HepG2 (cell line): ENCODE data around the gene SIM1. TPM values are rescaled to one million over a fixed set of nuclear protein-coding genes. Genes with fewer than 3 reads are reported as not detected.

Experiments
- ATAC-seq: fragments of 200-7000 bp; cut with Tn5 transposase; 3 replicates; pipeline ENCODE4 v1.9.1; 2020; ENCODE audit warnings: mild to moderate bottlenecking, moderate library complexity
- BruUV-seq: library from RNA; stranded (reverse); fragments of 400-500 nt; replicated peaks from 2 replicates; lab custom pipeline; 2021; lab: Mats Ljungman, UMichigan
- CTCF ChIA-PET: fragments of 300-600 bp; formaldehyde crosslinking; extraction: SDS; loops from one replicate; lab custom pipeline; 2021; ENCODE audit warnings: low total read pairs, inconsistent platforms, low intra/inter-chr PET ratio; lab: Yijun Ruan, JAX
- POLR2A ChIA-PET: fragments of 350-600 bp; sonication (Branson Sonifier 250); formaldehyde crosslinking; loops from one replicate; lab custom pipeline; 2020; ENCODE audit warnings: antibody characterized with exemption, inconsistent platforms; lab: Yijun Ruan, JAX
- DNase-seq: peaks from one replicate; pipeline ENCODE4 v3.0.0-alpha.2; 2015; ENCODE audit warnings: low spot score
- FAIRE-seq: peaks from 3 replicates; lab custom pipeline; 2011; peaks lifted over from hg19 to GRCh38; lab: Jason Lieb, UNC
- H2AFZ ChIP-seq: one replicate; pipeline ENCODE4 v1.6.1; 2011; ENCODE audit warnings: low read length, inconsistent platforms
- H3K27ac ChIP-seq: fragments of 300-600 bp; 3 replicates; pipeline ENCODE4 v1.8.0; 2011; ENCODE audit warnings: mixed run types, mild to moderate bottlenecking, mixed read lengths, low read length, inconsistent platforms; ENCODE audit not compliant: insufficient read depth; ENCODE audit errors: extremely low read length
- H3K27me3 ChIP-seq, 2 experiments: fragments of 200-600 bp in 1 of 2; 2 replicates in 1 of 2; 3 replicates in 1 of 2; pipeline versions ENCODE4 v1.6.0 to v1.8.0; 2011; ENCODE audit warnings: low read length in 2 of 2, mild to moderate bottlenecking in 2 of 2, moderate library complexity in 2 of 2, inconsistent platforms in 1 of 2; ENCODE audit not compliant: insufficient read depth in 2 of 2, control insufficient read depth in 1 of 2
- H3K36me3 ChIP-seq, 2 experiments: fragments of 200-600 bp in 1 of 2; replicated peaks in 1 of 2; 2 replicates in 1 of 2; 3 replicates in 1 of 2; pipeline versions ENCODE4 v1.5.1 to v1.8.0; 2011; ENCODE audit warnings: low read length in 2 of 2, inconsistent platforms in 1 of 2; ENCODE audit not compliant: insufficient read depth in 2 of 2, control insufficient read depth in 1 of 2
- H3K4me1 ChIP-seq: 2 replicates; pipeline ENCODE4 v1.5.1; 2012; ENCODE audit warnings: low read length, inconsistent platforms; ENCODE audit not compliant: insufficient read depth
- H3K4me2 ChIP-seq: 2 replicates; pipeline ENCODE4 v1.6.0; 2011; ENCODE audit warnings: low read depth, low read length, inconsistent platforms
- H3K4me3 ChIP-seq, 3 experiments: fragments of 200-600 bp in 1 of 3; sonication (generic), shearing (Covaris generic) in 1 of 3; replicated peaks in 1 of 3; 2 replicates each; pipeline ENCODE4 v1.5.1; 2011 to 2016; ENCODE audit warnings: low read length in 3 of 3, inconsistent platforms in 2 of 3, low read depth in 2 of 3, mild to moderate bottlenecking in 2 of 3, control low read depth in 1 of 3, mixed read lengths in 1 of 3; ENCODE audit not compliant: insufficient read depth in 1 of 3
- H3K79me2 ChIP-seq: one replicate; pipeline ENCODE4 v1.6.1; 2011; ENCODE audit warnings: low read length, inconsistent platforms; ENCODE audit not compliant: insufficient read depth
- H3K9ac ChIP-seq: 2 replicates; pipeline ENCODE4 v1.6.0; 2011; ENCODE audit warnings: mild to moderate bottlenecking, low read depth, low read length, inconsistent platforms; ENCODE audit not compliant: insufficient read depth
- H3K9me3 ChIP-seq: 2 replicates; pipeline ENCODE4 v1.5.1; 2012; ENCODE audit warnings: mild to moderate bottlenecking, low read length
- H4K20me1 ChIP-seq: 2 replicates; pipeline ENCODE4 v1.6.0; 2011; ENCODE audit warnings: inconsistent platforms, mild to moderate bottlenecking, low read length, moderate library complexity; ENCODE audit not compliant: insufficient read depth
- ELF1 ChIP-seq: sonication (generic); formaldehyde crosslinking; IDR thresholded peaks from 2 replicates; pipeline ENCODE4 v1.4.0; 2020; ENCODE audit warnings: missing genetic modification reagents
- ESRRA ChIP-seq: sonication (generic); formaldehyde crosslinking; IDR thresholded peaks from 2 replicates; pipeline ENCODE4 v1.5.1; 2020; ENCODE audit warnings: mild to moderate bottlenecking, low read depth, missing genetic modification reagents
- GATAD1 ChIP-seq: IDR thresholded peaks from 2 replicates; pipeline ENCODE4 v1.6.1; 2016; ENCODE audit warnings: missing genetic modification reagents, missing compliant biosample characterization
- GFI1 ChIP-seq: sonication (generic); formaldehyde crosslinking; IDR thresholded peaks from 2 replicates; pipeline ENCODE4 v1.5.0; 2020; ENCODE audit warnings: missing genetic modification reagents, mild to moderate bottlenecking, borderline replicate concordance
- GPN1 ChIP-seq: sonication (generic); formaldehyde crosslinking; IDR thresholded peaks from 2 replicates; pipeline ENCODE4 v1.5.1; 2020; ENCODE audit warnings: missing genetic modification reagents, borderline replicate concordance
- IRF2 ChIP-seq: IDR thresholded peaks from 2 replicates; pipeline ENCODE4 v1.6.1; 2018; ENCODE audit warnings: missing genetic modification reagents, missing compliant biosample characterization
- KDM1A ChIP-seq: IDR thresholded peaks from 2 replicates; pipeline ENCODE4 v1.6.1; 2016; ENCODE audit warnings: missing compliant biosample characterization
- MAF1 ChIP-seq: sonication (generic); formaldehyde crosslinking; IDR thresholded peaks from 2 replicates; pipeline ENCODE4 v1.5.0; 2020; ENCODE audit warnings: missing genetic modification reagents, borderline replicate concordance
- SCMH1 ChIP-seq: sonication (generic); formaldehyde crosslinking; IDR thresholded peaks from 2 replicates; pipeline ENCODE4 v1.9.0; 2021; ENCODE audit warnings: missing genetic modification reagents, mild to moderate bottlenecking, borderline replicate concordance
- SRF ChIP-seq: IDR thresholded peaks from 2 replicates; pipeline ENCODE4 v1.6.1; 2011; ENCODE audit warnings: mild to moderate bottlenecking, low read depth, low read length, moderate library complexity
- SRY ChIP-seq: sonication (generic); formaldehyde crosslinking; IDR thresholded peaks from 2 replicates; pipeline ENCODE4 v1.8.0; 2022; ENCODE audit warnings: mild to moderate bottlenecking, missing genetic modification reagents
- TARDBP ChIP-seq: sonication (generic); formaldehyde crosslinking; IDR thresholded peaks from 2 replicates; pipeline ENCODE4 v1.8.0; 2022; ENCODE audit warnings: mild to moderate bottlenecking, missing genetic modification reagents
- TP53 ChIP-seq: sonication (generic); formaldehyde crosslinking; conservative IDR thresholded peaks from 2 replicates; pipeline ENCODE4 v1.4.0; 2020; ENCODE audit warnings: missing genetic modification reagents
- ZBTB3 ChIP-seq: sonication (generic); formaldehyde crosslinking; IDR thresholded peaks from 2 replicates; pipeline ENCODE4 v1.4.0; 2020; ENCODE audit warnings: low read depth, mild to moderate bottlenecking, moderate library complexity, missing genetic modification reagents, borderline replicate concordance
- ZNF331 ChIP-seq: sonication (generic); formaldehyde crosslinking; IDR thresholded peaks from 2 replicates; pipeline ENCODE4 v1.4.0; 2020; ENCODE audit warnings: missing genetic modification reagents
- ZNF563 ChIP-seq: sonication (generic); formaldehyde crosslinking; IDR thresholded peaks from 2 replicates; pipeline ENCODE4 v1.8.0; 2022; ENCODE audit warnings: mild to moderate bottlenecking, moderate library complexity, missing genetic modification reagents
- ZNF768 ChIP-seq: sonication (generic); formaldehyde crosslinking; IDR thresholded peaks from 2 replicates; pipeline ENCODE4 v1.4.0; 2020; ENCODE audit warnings: missing genetic modification reagents
- ZSCAN25 ChIP-seq: sonication (generic); formaldehyde crosslinking; IDR thresholded peaks from 2 replicates; pipeline ENCODE4 v1.8.0; 2022; ENCODE audit warnings: mild to moderate bottlenecking, missing genetic modification reagents
- WGBS: methylation state at CpG from one replicate; pipeline ENCODE4 v1.1.6; 2017; ENCODE audit warnings: low lambda C conversion rate; 5-methylcytosine and 5-hydroxymethylcytosine counted together
- in situ Hi-C: cut with HindIII; loops from 2 replicates; pipeline ENCODE4 v1.10.0; 2017; ENCODE audit warnings: low pct_unique_long_range_greater_than_20kb; ENCODE audit not compliant: extremely low pct_ligation_motif_present
- intact Hi-C: fragments of 100-400 bp; cut with micrococcal nuclease; formaldehyde crosslinking; loops from one replicate; pipeline ENCODE4 v1.10.0; 2022; ENCODE audit not compliant: unreplicated experiment
- polyA plus RNA-seq, 8 experiments: library from polyadenylated mRNA; depleted of rRNA in 3 of 8; stranded (reverse) in 7 of 8; unstranded in 1 of 8; fragments of >200 nt; fragmentation: Illumina TruSeq in 4 of 8; extraction: Trizol in 4 of 8; gene quantifications; 2 replicates each; pipeline versions ENCODE4 v1.2.1 to v1.2.3, GENCODE V29; 2011 to 2016; ENCODE audit warnings: low read depth in 4 of 8, missing spikeins in 1 of 8, mixed read lengths in 1 of 8; ENCODE audit not compliant: insufficient read depth in 1 of 8
- total RNA-seq, 5 experiments: library from RNA; depleted of rRNA; stranded (reverse); fragments of >200 nt; fragmentation: Illumina TruSeq; extraction: Trizol; gene quantifications; 2 replicates each; pipeline ENCODE4 v1.2.3, GENCODE V29; 2016; ENCODE audit warnings: low read depth in 1 of 5
- TF ChIP-seq, protein P1 (sequence below): sonication (generic); formaldehyde crosslinking; IDR thresholded peaks from 2 replicates; pipeline ENCODE4 v1.4.0; 2020; ENCODE audit warnings: missing genetic modification reagents
- TF ChIP-seq, protein P2 (sequence below): sonication (generic); formaldehyde crosslinking; IDR thresholded peaks from 2 replicates; pipeline ENCODE4 v1.5.1; 2020; ENCODE audit warnings: missing genetic modification reagents, mild to moderate bottlenecking, borderline replicate concordance
- TF ChIP-seq, protein P3 (sequence below): sonication (generic); formaldehyde crosslinking; IDR thresholded peaks from 2 replicates; pipeline ENCODE4 v1.4.0; 2020; ENCODE audit warnings: missing genetic modification reagents

The SIM1 gene
- total and polyA plus RNA-seq, 2 of the 13 experiments (the other 11 are each of a cell fraction or from before 2014, with no cell fraction given): not detected

DNA sequence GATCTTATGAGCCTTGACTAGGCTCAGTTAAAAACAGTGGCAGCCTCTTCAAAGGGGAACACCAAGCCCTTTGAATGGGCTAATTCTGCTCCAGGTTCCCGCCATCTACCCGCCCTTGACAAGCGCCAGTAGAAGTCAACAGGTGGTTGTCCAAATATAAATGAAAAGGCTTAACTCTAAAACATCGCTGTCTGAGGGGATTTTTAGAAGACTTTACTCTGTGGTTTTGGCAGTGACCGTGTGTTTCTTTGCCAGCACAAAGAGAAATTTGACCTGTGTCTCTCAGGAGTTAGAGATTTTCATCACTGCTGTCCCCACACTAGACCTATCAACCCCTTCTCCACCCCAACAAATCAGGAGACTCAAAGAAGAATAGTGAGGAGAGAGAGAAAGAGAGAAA lies 19.8 kb upstream of the SIM1 start (continued):
- TF ChIP-seq GATAD1 (CRISPR knock-in tag) (no peak), ZBTB3 (CRISPR knock-in tag) (no peak)

DNA sequence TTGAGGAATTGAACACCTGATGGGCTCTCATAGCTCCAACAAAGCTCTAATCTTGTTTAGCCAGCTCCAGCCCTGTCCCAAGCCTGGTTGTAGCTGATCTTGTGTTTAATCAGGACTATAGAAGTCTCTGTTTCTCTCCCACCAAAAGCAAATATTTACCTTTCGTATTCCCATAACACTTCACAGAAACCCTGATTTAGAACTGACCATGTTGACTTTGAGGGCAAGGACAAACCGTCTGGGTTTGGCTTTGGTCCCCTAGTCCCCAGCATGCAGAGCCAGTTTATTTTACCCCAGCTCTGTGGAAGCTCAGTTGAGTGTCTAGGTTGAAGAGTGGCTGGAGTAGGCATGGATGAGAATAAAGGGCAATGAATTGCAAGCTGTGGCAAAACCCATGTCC lies 18.0 kb upstream of the SIM1 start:
- ChIA-PET CTCF (no interaction called here), POLR2A (interaction anchor here (0.8 kb wide), 1 partner anchor 366 kb away, joined by 3 read pairs; no protein-coding TSS in a partner anchor)
- Histone ChIP-seq H3K36me3 (no peaks in the 10 kb centered on the region), H3K9ac (no peak overlapping the region), H4K20me1 (no peaks in the 10 kb centered on the region), H3K4me2 (no peak overlapping the region), H3K27me3 (peaks cover 0 to 7% of the 10 kb centered on the region in 2 experiments; a peak in 1 of 5 replicates), H2AFZ (no peak overlapping the region), H3K4me1 (peaks cover 15% of the 10 kb centered on the region), H3K79me2 (no peaks in the 10 kb centered on the region), H3K27ac (no peak overlapping the region), H3K4me3 (no peak overlapping the region), H3K9me3 (no peaks in the 10 kb centered on the region)
- peak; percentile 72 for ATAC-seq
- intact Hi-C loops: no loop called here
- WGBS: 0% methylated on average over 2 of the region's 2 CpGs
- no TSS peak for BruUV-seq
- in situ Hi-C loops: no loop called here
- peak; percentile 60 for DNase-seq
- no peak for FAIRE-seq
- TF ChIP-seq KDM1A (CRISPR knock-in tag) (peak; percentile 63; the same call in 1 of the 2 replicates), ESRRA (CRISPR knock-in tag) (0 out of 2 replicates have a peak, but pooled peaks have one; percentile 38), ELF1 (CRISPR knock-in tag) (no peak), TARDBP (CRISPR knock-in tag) (0 out of 2 replicates have a peak, but pooled peaks have one; percentile 22), TP53 (CRISPR knock-in tag) (no peak), ZNF331 (CRISPR knock-in tag) (peak; percentile 51; the same call in 1 of the 2 replicates), GFI1 (CRISPR knock-in tag) (peak; percentile 96), ZNF563 (CRISPR knock-in tag) (no peak), ZNF768 (peak; percentile 46; the same call in 1 of the 2 replicates), SRY (CRISPR knock-in tag) (no peak), MAF1 (no peak), SRF (no peak), SCMH1 (no peak), GPN1 (CRISPR knock-in tag) (no peak), ZSCAN25 (CRISPR knock-in tag) (no peak), IRF2 (peak; percentile 19; the same call in 1 of the 2 replicates)
- TF ChIP-seq, protein P1, sequence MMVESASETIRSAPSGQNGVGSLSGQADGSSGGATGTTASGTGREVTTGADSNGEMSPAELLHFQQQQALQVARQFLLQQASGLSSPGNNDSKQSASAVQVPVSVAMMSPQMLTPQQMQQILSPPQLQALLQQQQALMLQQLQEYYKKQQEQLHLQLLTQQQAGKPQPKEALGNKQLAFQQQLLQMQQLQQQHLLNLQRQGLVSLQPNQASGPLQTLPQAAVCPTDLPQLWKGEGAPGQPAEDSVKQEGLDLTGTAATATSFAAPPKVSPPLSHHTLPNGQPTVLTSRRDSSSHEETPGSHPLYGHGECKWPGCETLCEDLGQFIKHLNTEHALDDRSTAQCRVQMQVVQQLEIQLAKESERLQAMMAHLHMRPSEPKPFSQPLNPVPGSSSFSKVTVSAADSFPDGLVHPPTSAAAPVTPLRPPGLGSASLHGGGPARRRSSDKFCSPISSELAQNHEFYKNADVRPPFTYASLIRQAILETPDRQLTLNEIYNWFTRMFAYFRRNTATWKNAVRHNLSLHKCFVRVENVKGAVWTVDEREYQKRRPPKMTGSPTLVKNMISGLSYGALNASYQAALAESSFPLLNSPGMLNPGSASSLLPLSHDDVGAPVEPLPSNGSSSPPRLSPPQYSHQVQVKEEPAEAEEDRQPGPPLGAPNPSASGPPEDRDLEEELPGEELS (CRISPR knock-in tag): peak; percentile 47; the same call in 1 of the 2 replicates
- TF ChIP-seq, protein P2, sequence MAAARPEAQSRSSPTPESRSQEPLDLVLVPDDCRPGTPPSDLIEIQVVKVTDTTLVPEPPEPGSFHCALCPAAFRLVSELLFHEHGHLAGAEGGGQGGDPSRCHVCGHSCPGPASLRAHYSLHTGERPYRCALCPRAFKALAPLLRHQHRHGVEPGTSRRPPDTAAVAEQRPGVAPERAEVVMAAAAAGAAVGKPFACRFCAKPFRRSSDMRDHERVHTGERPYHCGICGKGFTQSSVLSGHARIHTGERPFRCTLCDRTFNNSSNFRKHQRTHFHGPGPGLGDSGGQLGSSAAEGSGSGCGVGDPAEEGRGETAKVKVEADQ (CRISPR knock-in tag): no peak
- TF ChIP-seq, protein P3, sequence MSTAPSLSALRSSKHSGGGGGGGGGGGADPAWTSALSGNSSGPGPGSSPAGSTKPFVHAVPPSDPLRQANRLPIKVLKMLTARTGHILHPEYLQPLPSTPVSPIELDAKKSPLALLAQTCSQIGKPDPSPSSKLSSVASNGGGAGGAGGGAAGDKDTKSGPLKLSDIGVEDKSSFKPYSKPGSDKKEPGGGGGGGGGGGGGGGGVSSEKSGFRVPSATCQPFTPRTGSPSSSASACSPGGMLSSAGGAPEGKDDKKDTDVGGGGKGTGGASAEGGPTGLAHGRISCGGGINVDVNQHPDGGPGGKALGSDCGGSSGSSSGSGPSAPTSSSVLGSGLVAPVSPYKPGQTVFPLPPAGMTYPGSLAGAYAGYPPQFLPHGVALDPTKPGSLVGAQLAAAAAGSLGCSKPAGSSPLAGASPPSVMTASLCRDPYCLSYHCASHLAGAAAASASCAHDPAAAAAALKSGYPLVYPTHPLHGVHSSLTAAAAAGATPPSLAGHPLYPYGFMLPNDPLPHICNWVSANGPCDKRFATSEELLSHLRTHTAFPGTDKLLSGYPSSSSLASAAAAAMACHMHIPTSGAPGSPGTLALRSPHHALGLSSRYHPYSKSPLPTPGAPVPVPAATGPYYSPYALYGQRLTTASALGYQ (CRISPR knock-in tag): peak; percentile 66; the same call in 1 of the 2 replicates
